ENCODE data around the gene NACA. TPM values are rescaled to one million over a fixed set of nuclear protein-coding genes. Genes with fewer than 3 reads are reported as not detected.

NACA gene
- total RNA-seq, 2 experiments from 2014 or later, result 1,441 to 1,479 TPM

DNA sequence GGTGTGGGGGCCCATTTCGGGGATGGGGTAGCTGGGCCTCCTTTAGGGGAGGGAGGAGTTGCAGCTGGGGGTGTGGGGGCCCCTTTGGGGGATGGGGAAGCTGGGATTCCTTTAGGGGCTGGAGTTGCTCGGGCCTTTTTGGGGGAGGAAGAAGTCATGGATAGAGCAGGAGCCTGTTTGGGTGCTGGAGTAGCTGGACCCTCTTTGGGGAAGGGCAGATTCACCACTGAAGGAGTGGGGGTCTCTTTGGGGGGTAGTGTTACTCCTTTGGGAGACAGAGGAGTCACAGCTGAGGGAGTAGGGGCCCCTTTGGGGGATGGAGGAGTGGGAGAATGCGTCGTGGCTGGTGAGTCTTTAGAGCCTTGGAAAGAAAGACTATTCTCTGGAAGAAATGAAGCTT, 6.5 kb downstream of the NACA start:
- ChIA-PET POLR2A (interaction anchor here (0.6 to 4.2 kb wide), 2 partner anchors 30 to 369 kb away, joined by 3 to 26 read pairs; partner anchors contain the start of gene PTGES3), CTCF (no interaction called here)
- no peaks in the 10 kb centered on the region for H3K9me3 Mint-ChIP-seq
- H3K4me3 Mint-ChIP-seq, result no peak overlapping the region
- Histone ChIP-seq H3K9me3 (ENCODE audit: control insufficient read depth in 1 of 2, insufficient read depth in 1 of 2, low read length in 2 of 2) (no peaks in the 10 kb centered on the region), H3K4me3 (ENCODE audit: low read length) (no peak overlapping the region), H3K4me1 (ENCODE audit: insufficient read depth, low read length) (peaks cover 67% of the 10 kb centered on the region), H3K27ac (ENCODE audit: low read depth in 1 of 2, low read length in 2 of 2) (peak overlapping the region in 1 of 2 donors; percentile 9), H3K27me3 (ENCODE audit: control insufficient read depth in 1 of 2, insufficient read depth in 2 of 2, low read length in 2 of 2) (no peaks in the 10 kb centered on the region), H3K36me3 (ENCODE audit: insufficient read depth, low read length) (peaks cover 81% of the 10 kb centered on the region)
- H3K36me3 Mint-ChIP-seq (ENCODE audit: low read depth), result peaks cover 88% of the 10 kb centered on the region
- no peaks in the 10 kb centered on the region for H3K27me3 Mint-ChIP-seq
- ATAC-seq (ENCODE audit: poor library complexity) (no peak), DNase-seq (no peak)
- intact Hi-C loops (cut with DNase I, micrococcal nuclease), result no loop called here
- no peak for TF ChIP-seq CTCF (IDR thresholded peaks at IDR 0.05)
- peaks cover 76% of the 10 kb centered on the region for H3K4me1 Mint-ChIP-seq (ENCODE audit: low read depth)
- H3K27ac Mint-ChIP-seq, result peak overlapping the region; percentile 92

DNA sequence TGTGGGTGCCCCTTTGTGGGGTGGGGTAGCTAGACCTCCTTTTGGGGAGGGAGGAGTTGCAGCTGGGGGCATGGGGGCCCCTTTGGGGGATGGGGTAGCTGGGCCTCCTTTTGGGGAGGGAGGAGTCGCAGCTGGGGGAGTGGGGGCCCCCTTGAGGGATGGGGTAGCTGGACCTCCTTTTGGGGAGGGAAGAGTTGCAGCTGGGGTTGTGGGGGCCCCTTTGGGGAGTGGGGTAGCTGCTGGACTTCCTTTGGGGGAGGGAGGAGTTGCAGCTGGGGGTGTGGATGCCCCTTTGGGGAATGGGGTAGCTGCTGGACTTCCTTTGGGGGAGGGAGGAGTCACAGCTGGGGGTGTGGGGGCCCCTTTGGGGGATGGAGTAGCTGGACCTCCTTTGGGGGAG, 7.0 kb downstream of the NACA start:
- H3K27me3 ChIP-seq (ENCODE audit: control insufficient read depth in 1 of 2, insufficient read depth in 2 of 2, low read length in 2 of 2), result no peaks in the 10 kb centered on the region
- intact Hi-C loops (cut with DNase I, micrococcal nuclease), result no loop called here
- no peak overlapping the region for H3K27ac Mint-ChIP-seq
- peaks cover 72% of the 10 kb centered on the region for H3K4me1 Mint-ChIP-seq (ENCODE audit: low read depth)
- peaks cover 67% of the 10 kb centered on the region for H3K4me1 ChIP-seq (ENCODE audit: insufficient read depth, low read length)
- no peak overlapping the region for H3K4me3 ChIP-seq (ENCODE audit: low read length)
- DNase-seq, result no peak
- no peak overlapping the region for H3K4me3 Mint-ChIP-seq
- H3K9me3 Mint-ChIP-seq, result no peaks in the 10 kb centered on the region
- no peak for ATAC-seq (ENCODE audit: poor library complexity)
- POLR2A ChIA-PET, result interaction anchor here (0.7 to 4.2 kb wide), 3 partner anchors 9 to 30 kb away, joined by 3 to 26 read pairs (median 10); partner anchors contain the start of gene PTGES3
- H3K36me3 ChIP-seq (ENCODE audit: insufficient read depth, low read length), result peaks cover 86% of the 10 kb centered on the region
- TF ChIP-seq CTCF (IDR thresholded peaks at IDR 0.05), result no peak
- peaks cover 88% of the 10 kb centered on the region for H3K36me3 Mint-ChIP-seq (ENCODE audit: low read depth)
- H3K27ac ChIP-seq (ENCODE audit: low read depth in 1 of 2, low read length in 2 of 2), result peak overlapping the region in 1 of 2 donors; percentile 9
- H3K27me3 Mint-ChIP-seq, result no peaks in the 10 kb centered on the region
- H3K9me3 ChIP-seq (ENCODE audit: control insufficient read depth in 1 of 2, insufficient read depth in 1 of 2, low read length in 2 of 2), result no peaks in the 10 kb centered on the region
- CTCF ChIA-PET, result no interaction called here

DNA sequence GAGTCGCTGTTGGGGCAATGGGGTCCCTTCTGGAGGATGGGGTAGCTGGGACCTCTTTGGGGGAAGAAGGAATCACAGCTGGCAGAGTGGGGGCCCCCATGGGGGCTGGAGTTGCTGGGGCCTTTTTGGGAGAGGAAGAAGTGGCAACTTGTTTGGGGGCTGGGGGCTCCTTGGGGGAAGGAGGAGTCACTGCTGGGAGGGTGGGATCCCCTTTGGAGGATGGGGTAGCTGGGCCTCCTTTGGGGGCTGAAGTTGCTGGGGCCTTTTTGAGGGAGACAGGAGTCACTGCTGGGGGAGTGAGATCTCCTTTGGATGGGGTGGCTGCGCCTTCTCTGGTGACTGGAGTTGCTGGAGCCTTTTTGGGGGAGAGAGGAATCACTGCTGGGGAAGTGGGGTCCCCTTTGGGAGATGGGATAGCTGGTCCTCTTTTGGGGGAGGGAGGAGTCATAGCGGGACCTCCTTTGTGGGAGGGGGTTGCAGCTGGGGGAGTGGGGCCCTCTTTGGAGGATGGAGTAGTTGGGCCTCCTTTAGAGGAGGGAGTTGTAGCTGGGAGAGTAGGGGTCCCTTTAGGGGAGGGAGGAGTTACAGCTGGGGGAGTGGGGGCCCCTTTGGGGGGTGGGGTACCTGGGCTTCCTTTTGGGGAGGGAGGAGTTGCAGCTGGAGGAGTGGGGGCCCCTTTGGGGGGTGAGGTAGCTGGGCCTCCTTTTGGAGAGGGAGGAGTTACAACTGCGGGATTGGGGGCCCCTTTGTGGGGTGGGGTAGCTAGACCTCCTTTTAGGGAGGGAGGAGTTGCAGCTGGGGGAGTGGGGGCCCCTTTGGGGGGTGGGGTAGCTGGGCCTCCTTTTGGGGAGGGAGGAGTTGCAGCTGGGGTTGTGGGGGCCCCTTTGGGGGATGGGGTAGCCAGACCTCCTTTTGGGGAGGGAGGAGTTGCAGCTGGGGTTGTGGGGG, 7.9 kb downstream of the NACA start:
- Mint-ChIP-seq H3K27me3 (no peaks in the 10 kb centered on the region), H3K36me3 (ENCODE audit: low read depth) (peaks cover 88% of the 10 kb centered on the region), H3K4me1 (ENCODE audit: low read depth) (peaks cover 62% of the 10 kb centered on the region), H3K4me3 (no peak overlapping the region), H3K27ac (peak overlapping the region; percentile 74), H3K9me3 (no peaks in the 10 kb centered on the region)
- ATAC-seq (ENCODE audit: poor library complexity) (no peak), DNase-seq (no peak)
- Histone ChIP-seq H3K9me3 (ENCODE audit: control insufficient read depth in 1 of 2, insufficient read depth in 1 of 2, low read length in 2 of 2) (no peaks in the 10 kb centered on the region), H3K4me1 (ENCODE audit: insufficient read depth, low read length) (peaks cover 60% of the 10 kb centered on the region), H3K27me3 (ENCODE audit: control insufficient read depth in 1 of 2, insufficient read depth in 2 of 2, low read length in 2 of 2) (no peaks in the 10 kb centered on the region), H3K4me3 (ENCODE audit: low read length) (no peak overlapping the region), H3K27ac (ENCODE audit: low read depth in 1 of 2, low read length in 2 of 2) (peak overlapping the region in 1 of 2 donors; percentile 29), H3K36me3 (ENCODE audit: insufficient read depth, low read length) (peaks cover 86% of the 10 kb centered on the region)
- POLR2A ChIA-PET, result interaction anchor here (0.7 to 2.3 kb wide), 3 partner anchors 8 to 29 kb away, joined by 3 to 10 read pairs (median 8); partner anchors contain the start of genes NACA and PTGES3
- CTCF ChIA-PET, result no interaction called here
- TF ChIP-seq CTCF (IDR thresholded peaks at IDR 0.05), result no peak
- intact Hi-C loops (cut with DNase I, micrococcal nuclease), result no loop called here

Measured in CD4-positive, alpha-beta T cell (primary cell).